ENCODE measurements around the gene MRPS27.

GRCh38 chr5:72328172-72328571 is 8.1 kb upstream of the MRPS27 start:
- TF ChIP-seq MAX (IDR thresholded peaks at IDR 0.05) (no peak), CTCF (IDR thresholded peaks at IDR 0.05; ENCODE audit: low read depth, low read length, missing input control) (no peak), EGR1 (IDR thresholded peaks at IDR 0.05; ENCODE audit: low read depth in 2 of 2) (no peak), REST (IDR thresholded peaks at IDR 0.05) (no peak), GABPA (IDR thresholded peaks at IDR 0.05 in 1 of 2, conservative IDR thresholded peaks at IDR 0.05 in 1 of 2) (no peak), RAD21 (IDR thresholded peaks at IDR 0.05) (peak; percentile 24 to 51), JUND (IDR thresholded peaks at IDR 0.05) (no peak), RXRA (IDR thresholded peaks at IDR 0.05) (peak in 1 of 2 donors; percentile 16), TAF1 (conservative IDR thresholded peaks at IDR 0.05) (no peak), SP1 (IDR thresholded peaks at IDR 0.05) (no peak), ZBTB33 (IDR thresholded peaks at IDR 0.05) (no peak), YY1 (IDR thresholded peaks at IDR 0.05) (peak; percentile 66)

Measured in liver (tissue), 3 donors.